Kidney (tissue), 14 donors: ENCODE results near the gene CEP57L1. TPM values are rescaled to one million over a fixed set of nuclear protein-coding genes. Genes with fewer than 3 reads are reported as not detected.

Source experiments
- DNase-seq, 5 donors: peaks; one replicate each; pipeline ENCODE4 v3.0.0-alpha.2; 2013 to 2020
- FAIRE-seq: peaks from 2 replicates; lab custom pipeline; 2012; peaks lifted over from hg19 to GRCh38; lab: Jason Lieb, UNC
- H3K27ac ChIP-seq, 2 donors: one replicate each; pipeline ENCODE4 v1.7.0; 2013; ENCODE audit warnings: low read depth in 2 of 2, low read length in 2 of 2, inconsistent platforms in 1 of 2
- H3K27me3 ChIP-seq: one replicate; pipeline ENCODE4 v1.7.1; 2013; ENCODE audit warnings: low read length, inconsistent platforms; ENCODE audit not compliant: control insufficient read depth, insufficient read depth
- H3K36me3 ChIP-seq, 3 donors: one replicate each; pipeline versions ENCODE4 v1.7.0 to v1.7.1; 2013; ENCODE audit warnings: low read length in 3 of 3, control low read depth in 1 of 3, inconsistent platforms in 1 of 3; ENCODE audit not compliant: insufficient read depth in 3 of 3, control insufficient read depth in 2 of 3
- H3K4me1 ChIP-seq, 3 donors: one replicate each; pipeline versions ENCODE4 v1.7.0 to v1.7.1; 2013; ENCODE audit warnings: low read length in 3 of 3, inconsistent platforms in 1 of 3, low read depth in 1 of 3; ENCODE audit not compliant: control insufficient read depth in 2 of 3, insufficient read depth in 2 of 3
- H3K4me3 ChIP-seq, 3 donors: one replicate each; pipeline versions ENCODE4 v1.7.0 to v1.8.1; 2013; ENCODE audit warnings: low read length in 3 of 3, control low read depth in 1 of 3, inconsistent platforms in 1 of 3
- H3K9ac ChIP-seq, 3 donors: one replicate each; pipeline versions ENCODE4 v1.7.0 to v1.7.1; 2013; ENCODE audit warnings: low read length in 3 of 3, control low read depth in 1 of 3, inconsistent platforms in 1 of 3
- H3K9me3 ChIP-seq, 3 donors: one replicate each; pipeline versions ENCODE4 v1.7.0 to v1.7.1; 2013; ENCODE audit warnings: low read length in 3 of 3, control low read depth in 1 of 3, inconsistent platforms in 1 of 3; ENCODE audit not compliant: control insufficient read depth in 2 of 3, insufficient read depth in 1 of 3
- intact Hi-C: fragments of 100-400 bp; cut with DNase I; formaldehyde crosslinking; loops from one replicate; pipeline ENCODE4 v1.11.1; 2022
- polyA plus RNA-seq: library from polyadenylated mRNA; stranded (reverse); fragments of 350-450 nt; fragmentation: Illumina TruSeq; extraction: RNeasy Lipid Tissue Mini Kit (QIAGEN cat#74804); gene quantifications from one replicate; pipeline ENCODE4 v1.2.3, GENCODE V29; 2014; ENCODE audit warnings: low read depth, low replicate concordance; ENCODE audit not compliant: insufficient read depth
- total RNA-seq: library from RNA; stranded (reverse); fragmentation: NEBNext Ultra II Directional; extraction: Animal tissue kit (Norgen Biotek cat#: 25700); gene quantifications from one replicate; pipeline ENCODE4 v1.2.1, GENCODE V29; 2021
- TF ChIP-seq, protein P1 (sequence below): IDR thresholded peaks from 3 replicates; pipeline ENCODE4 v1.5.1; 2012; ENCODE audit warnings: mild to moderate bottlenecking, moderate library complexity, borderline replicate concordance; ENCODE audit not compliant: insufficient read depth; ENCODE audit errors: extremely low read depth
- donor health status: control.
- donor health status: control.
- donor health status: control.
- donor health status: control.
- donor health status: control.
- donor health status: DM: yes; HTN: yes; CAD: no.
- donor health status: Normal renal cell carcinoma (clear cell type).

The CEP57L1 gene
- total and polyA plus RNA-seq, 2 donors from 2014 or later = 6.3 to 10.6 TPM

DNA sequence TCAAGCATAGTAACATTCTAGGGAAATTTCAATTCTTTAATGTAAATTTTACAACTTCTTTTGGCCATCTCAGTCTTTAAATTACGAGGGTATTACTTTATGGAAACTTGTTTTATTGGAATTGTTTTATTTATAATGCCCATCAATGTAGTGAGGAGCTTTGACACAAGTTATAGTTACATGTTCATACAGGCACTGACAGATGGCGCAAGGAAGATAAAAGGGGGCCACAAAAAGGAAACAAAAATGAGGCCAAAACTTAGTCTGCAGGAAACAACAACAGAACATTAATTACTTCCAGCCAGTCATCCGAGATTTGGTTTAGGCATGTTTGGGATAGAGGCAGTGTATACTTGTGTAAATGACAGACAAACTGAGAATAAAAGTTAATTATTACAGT is 18.9 kb upstream of the CEP57L1 start:
- Histone ChIP-seq H3K9me3 (no peaks in the 10 kb centered on the region), H3K4me1 (peaks cover 0 to 12% (median 2%) of the 10 kb centered on the region in 3 donors), H3K27me3 (no peaks in the 10 kb centered on the region), H3K36me3 (no peaks in the 10 kb centered on the region), H3K27ac (no peak overlapping the region), H3K9ac (no peak overlapping the region), H3K4me3 (no peak overlapping the region)
- intact Hi-C loops = no loop called here
- DNase-seq (peak in 1 of 5 donors; percentile 21), FAIRE-seq (no peak)
- TF ChIP-seq, protein P1, sequence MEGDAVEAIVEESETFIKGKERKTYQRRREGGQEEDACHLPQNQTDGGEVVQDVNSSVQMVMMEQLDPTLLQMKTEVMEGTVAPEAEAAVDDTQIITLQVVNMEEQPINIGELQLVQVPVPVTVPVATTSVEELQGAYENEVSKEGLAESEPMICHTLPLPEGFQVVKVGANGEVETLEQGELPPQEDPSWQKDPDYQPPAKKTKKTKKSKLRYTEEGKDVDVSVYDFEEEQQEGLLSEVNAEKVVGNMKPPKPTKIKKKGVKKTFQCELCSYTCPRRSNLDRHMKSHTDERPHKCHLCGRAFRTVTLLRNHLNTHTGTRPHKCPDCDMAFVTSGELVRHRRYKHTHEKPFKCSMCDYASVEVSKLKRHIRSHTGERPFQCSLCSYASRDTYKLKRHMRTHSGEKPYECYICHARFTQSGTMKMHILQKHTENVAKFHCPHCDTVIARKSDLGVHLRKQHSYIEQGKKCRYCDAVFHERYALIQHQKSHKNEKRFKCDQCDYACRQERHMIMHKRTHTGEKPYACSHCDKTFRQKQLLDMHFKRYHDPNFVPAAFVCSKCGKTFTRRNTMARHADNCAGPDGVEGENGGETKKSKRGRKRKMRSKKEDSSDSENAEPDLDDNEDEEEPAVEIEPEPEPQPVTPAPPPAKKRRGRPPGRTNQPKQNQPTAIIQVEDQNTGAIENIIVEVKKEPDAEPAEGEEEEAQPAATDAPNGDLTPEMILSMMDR = no peak

DNA sequence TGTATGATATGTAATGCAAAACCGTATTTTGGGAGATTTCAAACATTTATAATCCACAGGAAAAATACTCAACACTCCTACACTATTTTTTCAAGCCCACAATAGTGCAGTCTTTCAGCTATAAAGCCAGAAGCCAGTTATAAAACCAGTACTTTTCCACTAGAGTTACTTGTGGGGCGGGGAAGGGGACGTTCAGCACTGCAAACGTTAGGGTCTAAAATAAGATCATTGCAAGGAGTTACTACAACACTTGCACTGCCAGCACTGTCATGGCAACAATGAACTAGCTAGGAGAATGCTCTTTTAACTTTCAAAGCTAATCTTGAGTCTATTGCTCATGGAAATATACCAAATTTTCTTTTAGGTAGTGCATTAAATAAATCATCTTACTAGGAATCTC is 15.3 kb upstream of the CEP57L1 start:
- peaks cover 0 to 6% (median 2%) of the 10 kb centered on the region in 3 donors for H3K4me1 ChIP-seq
- intact Hi-C loops = no loop called here
- FAIRE-seq (no peak), DNase-seq (peak in 1 of 5 donors; percentile 51)
- H3K27me3 ChIP-seq = no peaks in the 10 kb centered on the region
- no peak overlapping the region for H3K27ac ChIP-seq
- TF ChIP-seq, protein P1 = no peak
- H3K4me3 ChIP-seq = no peak overlapping the region
- H3K36me3 ChIP-seq = no peaks in the 10 kb centered on the region
- H3K9ac ChIP-seq = no peak overlapping the region
- no peaks in the 10 kb centered on the region for H3K9me3 ChIP-seq

DNA sequence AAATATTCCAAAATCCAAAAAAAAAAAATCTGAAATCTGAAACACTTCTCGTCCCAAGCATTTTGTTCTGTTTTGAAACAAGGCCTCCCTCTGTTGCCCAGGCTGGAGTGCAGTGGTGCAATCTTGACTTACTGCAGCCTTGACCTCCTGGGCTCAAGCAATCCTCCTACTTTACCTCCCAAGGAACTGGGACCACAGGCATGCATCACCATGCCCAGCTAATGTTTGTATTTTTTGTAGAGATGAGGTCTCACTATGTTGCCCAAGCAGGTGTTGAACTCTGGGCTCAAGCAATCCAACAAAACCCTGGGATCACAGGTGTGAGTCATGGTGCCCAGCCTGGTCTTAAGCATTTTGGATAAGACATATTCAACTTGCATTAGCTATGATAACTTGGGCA is 14.3 kb upstream of the CEP57L1 start:
- intact Hi-C loops = no loop called here
- Histone ChIP-seq H3K4me1 (peaks cover 0 to 6% (median 2%) of the 10 kb centered on the region in 3 donors), H3K9me3 (no peaks in the 10 kb centered on the region), H3K27me3 (no peaks in the 10 kb centered on the region), H3K4me3 (no peak overlapping the region), H3K9ac (no peak overlapping the region), H3K27ac (no peak overlapping the region), H3K36me3 (no peaks in the 10 kb centered on the region)
- FAIRE-seq (no peak), DNase-seq (no peak)
- TF ChIP-seq, protein P1 = no peak

DNA sequence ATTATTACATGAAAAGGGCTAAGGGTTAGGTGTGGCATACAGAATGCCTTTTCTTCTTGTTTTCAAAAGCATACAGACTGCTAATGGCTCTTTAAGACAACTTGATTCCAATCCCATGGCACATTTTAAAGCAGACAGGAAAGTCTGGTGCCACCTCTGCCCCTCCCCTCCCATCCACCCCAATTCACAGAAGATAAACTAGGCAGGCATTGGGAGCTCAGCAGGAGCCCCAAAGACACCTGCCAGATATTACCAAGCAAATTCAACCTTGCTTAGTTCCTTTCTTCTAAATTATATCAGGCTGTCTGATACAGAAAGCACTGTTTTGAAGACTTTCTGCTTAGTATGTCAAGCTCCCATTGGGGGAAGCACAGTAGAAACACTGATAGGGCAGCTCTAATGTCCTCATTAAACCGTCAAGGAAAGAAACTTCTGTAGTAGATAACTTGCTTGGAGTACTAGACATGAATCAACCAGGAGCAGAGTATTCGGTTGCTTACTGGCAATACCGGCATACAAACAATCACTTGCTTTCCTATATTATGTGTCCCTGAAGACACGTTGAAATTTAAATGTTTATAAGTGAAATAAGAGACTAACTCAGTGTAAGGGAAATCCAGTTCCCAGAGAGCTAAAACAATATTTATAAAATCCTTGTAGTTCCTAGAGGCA is 13.7 kb upstream of the CEP57L1 start:
- H3K27me3 ChIP-seq = no peaks in the 10 kb centered on the region
- H3K9me3 ChIP-seq = no peaks in the 10 kb centered on the region
- FAIRE-seq (no peak), DNase-seq (peak in 1 of 5 donors; percentile 51)
- TF ChIP-seq, protein P1 = no peak
- H3K36me3 ChIP-seq = no peaks in the 10 kb centered on the region
- H3K27ac ChIP-seq = no peak overlapping the region
- no peak overlapping the region for H3K4me3 ChIP-seq
- H3K4me1 ChIP-seq = peaks cover 0 to 6% (median 2%) of the 10 kb centered on the region in 3 donors
- intact Hi-C loops = no loop called here
- H3K9ac ChIP-seq = no peak overlapping the region
